Sigmoid colon (tissue), 4 donors: ENCODE measurements around the gene NEURL1B.

ENCODE experiments used
- POLR2AphosphoS5 ChIP-seq, 4 donors: sonication (generic); formaldehyde crosslinking; IDR thresholded peaks; one replicate each; pipeline ENCODE4 v1.6.1; 2017; ENCODE audit warnings: antibody characterized with exemption in 4 of 4
- TF ChIP-seq, protein P1 (sequence below), 4 experiments: fragments of 450-650 bp in 3 of 4; fragments of 200-600 bp in 1 of 4; IDR thresholded peaks; one replicate each; pipeline ENCODE4 v1.5.1; 2016 to 2019; ENCODE audit warnings: antibody characterized with exemption in 4 of 4, mild to moderate bottlenecking in 3 of 4, moderate library complexity in 2 of 4

DNA sequence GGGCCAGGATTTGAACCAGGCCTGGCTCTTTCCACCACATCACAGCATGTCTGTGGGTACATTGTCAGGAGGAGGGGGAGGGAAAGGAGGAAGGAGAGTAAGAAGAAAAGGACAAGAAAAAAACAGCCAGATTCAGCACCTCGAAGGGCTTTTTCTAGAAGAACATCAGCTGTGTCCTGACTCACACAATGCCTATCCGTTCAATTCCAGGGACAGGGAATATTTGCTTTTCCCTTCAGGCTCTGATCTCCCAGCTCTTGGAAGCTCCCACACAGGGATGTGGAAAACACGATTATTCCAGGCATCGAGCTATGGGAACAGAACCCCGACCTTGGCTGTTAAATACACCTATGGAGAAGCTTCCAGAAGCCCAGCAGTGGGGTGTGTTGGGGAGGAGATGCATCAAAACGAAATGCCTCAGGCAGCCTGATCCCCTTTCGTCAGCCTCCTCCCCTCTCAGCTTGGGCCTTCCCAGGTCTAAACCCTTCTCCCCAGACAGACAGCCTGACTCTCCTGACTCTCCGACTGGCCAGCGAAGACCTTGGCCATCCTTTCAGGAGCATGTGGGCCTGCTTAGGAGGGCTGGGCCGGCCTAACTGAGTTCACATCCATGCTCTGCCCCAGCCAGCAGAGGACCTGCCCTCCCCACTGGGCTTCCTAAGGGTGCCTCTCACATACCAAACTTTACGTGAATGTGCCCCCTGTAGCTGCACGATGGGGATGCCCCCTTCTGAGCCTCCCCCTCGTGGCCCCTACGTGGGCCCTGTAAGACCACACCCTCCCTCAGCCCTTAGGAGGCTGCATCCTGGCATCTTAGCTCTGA is 54.4 kb downstream of the NEURL1B start:
- no peak for TF ChIP-seq POLR2AphosphoS5 (IDR thresholded peaks at IDR 0.05)
- TF ChIP-seq, protein P1, sequence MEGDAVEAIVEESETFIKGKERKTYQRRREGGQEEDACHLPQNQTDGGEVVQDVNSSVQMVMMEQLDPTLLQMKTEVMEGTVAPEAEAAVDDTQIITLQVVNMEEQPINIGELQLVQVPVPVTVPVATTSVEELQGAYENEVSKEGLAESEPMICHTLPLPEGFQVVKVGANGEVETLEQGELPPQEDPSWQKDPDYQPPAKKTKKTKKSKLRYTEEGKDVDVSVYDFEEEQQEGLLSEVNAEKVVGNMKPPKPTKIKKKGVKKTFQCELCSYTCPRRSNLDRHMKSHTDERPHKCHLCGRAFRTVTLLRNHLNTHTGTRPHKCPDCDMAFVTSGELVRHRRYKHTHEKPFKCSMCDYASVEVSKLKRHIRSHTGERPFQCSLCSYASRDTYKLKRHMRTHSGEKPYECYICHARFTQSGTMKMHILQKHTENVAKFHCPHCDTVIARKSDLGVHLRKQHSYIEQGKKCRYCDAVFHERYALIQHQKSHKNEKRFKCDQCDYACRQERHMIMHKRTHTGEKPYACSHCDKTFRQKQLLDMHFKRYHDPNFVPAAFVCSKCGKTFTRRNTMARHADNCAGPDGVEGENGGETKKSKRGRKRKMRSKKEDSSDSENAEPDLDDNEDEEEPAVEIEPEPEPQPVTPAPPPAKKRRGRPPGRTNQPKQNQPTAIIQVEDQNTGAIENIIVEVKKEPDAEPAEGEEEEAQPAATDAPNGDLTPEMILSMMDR (IDR thresholded peaks at IDR 0.05) = no peak
